ENCODE data around the gene WNK1.

WNK1 gene

GRCh38 chr12:885701-886100 is 133.3 kb downstream of the WNK1 start:
- DNase-seq = no peak
- no peaks in the 10 kb centered on the region for H3K9me3 ChIP-seq
- H3K36me3 ChIP-seq = peaks cover 95% of the 10 kb centered on the region
- H3K27me3 ChIP-seq = no peaks in the 10 kb centered on the region
- no peak for TF ChIP-seq CTCF (IDR thresholded peaks at IDR 0.05; ENCODE audit: low read depth, low read length)
- H3K4me3 ChIP-seq (ENCODE audit: low read depth, low read length) = no peak overlapping the region
- H3K4me1 ChIP-seq = no peaks in the 10 kb centered on the region

GRCh38 chr12:886206-886605 is 133.8 kb downstream of the WNK1 start:
- H3K4me3 ChIP-seq (ENCODE audit: low read depth, low read length) = no peak overlapping the region
- H3K9me3 ChIP-seq = no peaks in the 10 kb centered on the region
- no peak for TF ChIP-seq CTCF (IDR thresholded peaks at IDR 0.05; ENCODE audit: low read depth, low read length)
- H3K27me3 ChIP-seq = no peaks in the 10 kb centered on the region
- H3K36me3 ChIP-seq = peaks cover 90% of the 10 kb centered on the region
- DNase-seq = no peak
- H3K4me1 ChIP-seq = no peaks in the 10 kb centered on the region

- H3K4me1 ChIP-seq = peaks cover 3% of the 10 kb centered on the region; the same call in 1 of the 2 replicates
- TF ChIP-seq CTCF (IDR thresholded peaks at IDR 0.05; ENCODE audit: low read depth, low read length) = no peak
- no peaks in the 10 kb centered on the region for H3K27me3 ChIP-seq
- no peaks in the 10 kb centered on the region for H3K9me3 ChIP-seq
- DNase-seq = no peak
- no peak overlapping the region for H3K4me3 ChIP-seq (ENCODE audit: low read depth, low read length)
- H3K36me3 ChIP-seq = peaks cover 63% of the 10 kb centered on the region
Observed at GRCh38 chr12:894226-894625, 141.8 kb downstream of the WNK1 start.

GRCh38 chr12:896031-896430 is 143.7 kb downstream of the WNK1 start:
- Histone ChIP-seq H3K4me3 (ENCODE audit: low read depth, low read length) (no peak overlapping the region), H3K9me3 (no peaks in the 10 kb centered on the region), H3K27me3 (no peaks in the 10 kb centered on the region), H3K4me1 (peaks cover 3% of the 10 kb centered on the region; the same call in 1 of the 2 replicates), H3K36me3 (peaks cover 64% of the 10 kb centered on the region)
- DNase-seq = no peak
- TF ChIP-seq CTCF (IDR thresholded peaks at IDR 0.05; ENCODE audit: low read depth, low read length) = no peak

- TF ChIP-seq CTCF (IDR thresholded peaks at IDR 0.05; ENCODE audit: low read depth, low read length) = no peak
- H3K4me3 ChIP-seq (ENCODE audit: low read depth, low read length) = no peak overlapping the region
- no peaks in the 10 kb centered on the region for H3K27me3 ChIP-seq
- H3K9me3 ChIP-seq = no peaks in the 10 kb centered on the region
- H3K36me3 ChIP-seq = peaks cover 73% of the 10 kb centered on the region
- no peak for DNase-seq
- H3K4me1 ChIP-seq = peaks cover 3% of the 10 kb centered on the region; the same call in 1 of the 2 replicates
Observed at GRCh38 chr12:897386-897785, 145.0 kb downstream of the WNK1 start.

- Histone ChIP-seq H3K36me3 (peaks cover 80% of the 10 kb centered on the region), H3K4me3 (ENCODE audit: low read depth, low read length) (no peak overlapping the region), H3K27me3 (no peaks in the 10 kb centered on the region), H3K9me3 (no peaks in the 10 kb centered on the region), H3K4me1 (peaks cover 6% of the 10 kb centered on the region)
- TF ChIP-seq CTCF (IDR thresholded peaks at IDR 0.05; ENCODE audit: low read depth, low read length) = no peak
- DNase-seq = no peak
Observed at GRCh38 chr12:902581-902980, 150.2 kb downstream of the WNK1 start.
